Neural crest cell (in vitro differentiated cells): ENCODE measurements around the gene PRDM16. TPM values are rescaled to one million over a fixed set of nuclear protein-coding genes. Genes with fewer than 3 reads are reported as not detected.
A peak's percentile ranks its signal among the peaks of the same experiment; 100 is the strongest.

ENCODE experiments used
- DNase-seq: peaks from one replicate; pipeline ENCODE4 v3.0.0; 2021; ENCODE audit warnings: low read depth, mixed read lengths, low spot score
- H3K27ac Mint-ChIP-seq: one replicate; pipeline ENCODE4 v1.8.0; 2021; ENCODE audit warnings: mild to moderate bottlenecking, mixed read lengths; ENCODE audit not compliant: unreplicated experiment
- H3K27me3 Mint-ChIP-seq: 2 replicates; pipeline ENCODE4 v1.8.0; 2021; ENCODE audit warnings: low read depth, mild to moderate bottlenecking, mixed read lengths
- H3K36me3 Mint-ChIP-seq: 2 replicates; pipeline ENCODE4 v1.8.0; 2021; ENCODE audit warnings: low read depth, mild to moderate bottlenecking, mixed read lengths
- H3K4me1 Mint-ChIP-seq: 2 replicates; pipeline ENCODE4 v1.8.0; 2021; ENCODE audit warnings: mixed read lengths
- H3K4me3 Mint-ChIP-seq: one replicate; pipeline ENCODE4 v1.8.0; 2021; ENCODE audit warnings: mild to moderate bottlenecking, mixed read lengths
- H3K9me3 Mint-ChIP-seq: 2 replicates; pipeline ENCODE4 v1.8.0; 2021; ENCODE audit warnings: mixed read lengths
- total RNA-seq: library from RNA; stranded (reverse); gene quantifications from 2 replicates; pipeline ENCODE4 v1.2.1, GENCODE V29; 2021
- TF ChIP-seq, protein P1 (sequence below): fragments of 200-600 bp; sonication (generic); conservative IDR thresholded peaks from 2 replicates; pipeline ENCODE4 v1.5.0; 2021; ENCODE audit warnings: antibody characterized with exemption, mild to moderate bottlenecking

Gene PRDM16
- total RNA-seq, 1 donor from 2014 or later = 11.7 TPM

DNA sequence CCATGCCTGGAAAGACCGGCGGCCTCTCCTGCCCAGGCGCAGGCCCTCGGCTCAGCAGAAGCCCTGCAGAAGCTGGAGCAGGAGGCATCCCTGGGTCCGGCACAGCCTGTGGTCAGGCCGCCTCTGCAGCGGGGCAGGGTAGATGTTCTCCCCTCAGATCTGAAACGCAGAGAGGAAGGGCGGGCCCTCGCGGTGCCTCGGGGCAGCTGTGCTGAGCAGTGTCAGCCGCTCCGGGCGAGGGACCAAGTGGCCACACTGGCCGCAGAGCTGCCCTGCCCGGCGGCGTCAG lies 210.1 kb downstream of the PRDM16 start:
- Mint-ChIP-seq H3K4me3 (no peak overlapping the region), H3K36me3 (no peaks in the 10 kb centered on the region), H3K27ac (no peak overlapping the region), H3K27me3 (peaks cover 25% of the 10 kb centered on the region), H3K4me1 (peaks cover 18% of the 10 kb centered on the region), H3K9me3 (no peaks in the 10 kb centered on the region)
- TF ChIP-seq, protein P1, sequence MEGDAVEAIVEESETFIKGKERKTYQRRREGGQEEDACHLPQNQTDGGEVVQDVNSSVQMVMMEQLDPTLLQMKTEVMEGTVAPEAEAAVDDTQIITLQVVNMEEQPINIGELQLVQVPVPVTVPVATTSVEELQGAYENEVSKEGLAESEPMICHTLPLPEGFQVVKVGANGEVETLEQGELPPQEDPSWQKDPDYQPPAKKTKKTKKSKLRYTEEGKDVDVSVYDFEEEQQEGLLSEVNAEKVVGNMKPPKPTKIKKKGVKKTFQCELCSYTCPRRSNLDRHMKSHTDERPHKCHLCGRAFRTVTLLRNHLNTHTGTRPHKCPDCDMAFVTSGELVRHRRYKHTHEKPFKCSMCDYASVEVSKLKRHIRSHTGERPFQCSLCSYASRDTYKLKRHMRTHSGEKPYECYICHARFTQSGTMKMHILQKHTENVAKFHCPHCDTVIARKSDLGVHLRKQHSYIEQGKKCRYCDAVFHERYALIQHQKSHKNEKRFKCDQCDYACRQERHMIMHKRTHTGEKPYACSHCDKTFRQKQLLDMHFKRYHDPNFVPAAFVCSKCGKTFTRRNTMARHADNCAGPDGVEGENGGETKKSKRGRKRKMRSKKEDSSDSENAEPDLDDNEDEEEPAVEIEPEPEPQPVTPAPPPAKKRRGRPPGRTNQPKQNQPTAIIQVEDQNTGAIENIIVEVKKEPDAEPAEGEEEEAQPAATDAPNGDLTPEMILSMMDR = no peak
- no peak for DNase-seq

DNA sequence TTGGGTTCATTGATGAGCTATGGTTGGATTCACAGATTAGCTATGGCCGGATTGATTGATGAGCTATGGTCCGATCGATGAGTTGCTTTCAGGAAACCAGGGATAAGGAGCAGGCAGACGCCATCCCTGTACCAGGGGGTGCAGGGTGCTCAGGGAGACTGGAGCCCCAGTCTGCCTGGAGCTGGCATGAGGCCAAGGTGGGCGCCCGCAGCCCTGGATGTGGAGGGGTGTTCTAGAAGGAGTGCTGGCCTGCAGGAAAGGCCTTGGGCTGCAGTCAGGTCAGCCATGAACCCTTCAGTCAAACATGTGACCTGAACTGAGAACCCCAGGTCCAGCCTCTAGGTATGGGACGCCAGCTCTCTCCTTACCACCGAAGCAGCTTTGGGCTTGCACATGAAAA lies 212.7 kb downstream of the PRDM16 start:
- DNase-seq = no peak
- TF ChIP-seq, protein P1 = no peak
- Mint-ChIP-seq H3K9me3 (no peaks in the 10 kb centered on the region), H3K36me3 (no peaks in the 10 kb centered on the region), H3K27me3 (peaks cover 23% of the 10 kb centered on the region), H3K27ac (no peak overlapping the region), H3K4me3 (no peak overlapping the region), H3K4me1 (peaks cover 17% of the 10 kb centered on the region)

DNA sequence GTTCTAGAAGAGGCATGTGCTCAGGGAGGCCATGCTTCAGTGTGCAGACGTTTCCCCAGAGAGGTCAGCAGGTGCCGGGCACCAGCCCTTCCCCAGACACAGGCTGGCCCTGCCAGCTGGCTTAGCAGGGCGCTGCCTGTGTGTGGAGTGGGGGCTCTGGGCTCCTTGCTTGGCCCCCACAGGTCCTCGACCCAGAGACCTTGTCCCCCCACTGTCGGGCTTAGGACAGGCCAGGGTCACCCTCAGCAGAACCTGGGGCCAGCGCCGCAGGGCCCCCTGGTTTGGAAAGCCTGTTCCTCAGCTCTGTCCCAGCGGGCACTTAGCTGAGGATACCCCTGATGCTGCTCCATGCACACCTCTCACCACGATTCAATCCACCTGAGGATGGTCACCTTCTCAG lies 213.2 kb downstream of the PRDM16 start:
- DNase-seq = no peak
- peaks cover 14% of the 10 kb centered on the region for H3K4me1 Mint-ChIP-seq
- TF ChIP-seq, protein P1 = no peak
- peaks cover 21% of the 10 kb centered on the region for H3K27me3 Mint-ChIP-seq
- no peaks in the 10 kb centered on the region for H3K36me3 Mint-ChIP-seq
- H3K27ac Mint-ChIP-seq = no peak overlapping the region
- H3K4me3 Mint-ChIP-seq = no peak overlapping the region
- H3K9me3 Mint-ChIP-seq = no peaks in the 10 kb centered on the region

DNA sequence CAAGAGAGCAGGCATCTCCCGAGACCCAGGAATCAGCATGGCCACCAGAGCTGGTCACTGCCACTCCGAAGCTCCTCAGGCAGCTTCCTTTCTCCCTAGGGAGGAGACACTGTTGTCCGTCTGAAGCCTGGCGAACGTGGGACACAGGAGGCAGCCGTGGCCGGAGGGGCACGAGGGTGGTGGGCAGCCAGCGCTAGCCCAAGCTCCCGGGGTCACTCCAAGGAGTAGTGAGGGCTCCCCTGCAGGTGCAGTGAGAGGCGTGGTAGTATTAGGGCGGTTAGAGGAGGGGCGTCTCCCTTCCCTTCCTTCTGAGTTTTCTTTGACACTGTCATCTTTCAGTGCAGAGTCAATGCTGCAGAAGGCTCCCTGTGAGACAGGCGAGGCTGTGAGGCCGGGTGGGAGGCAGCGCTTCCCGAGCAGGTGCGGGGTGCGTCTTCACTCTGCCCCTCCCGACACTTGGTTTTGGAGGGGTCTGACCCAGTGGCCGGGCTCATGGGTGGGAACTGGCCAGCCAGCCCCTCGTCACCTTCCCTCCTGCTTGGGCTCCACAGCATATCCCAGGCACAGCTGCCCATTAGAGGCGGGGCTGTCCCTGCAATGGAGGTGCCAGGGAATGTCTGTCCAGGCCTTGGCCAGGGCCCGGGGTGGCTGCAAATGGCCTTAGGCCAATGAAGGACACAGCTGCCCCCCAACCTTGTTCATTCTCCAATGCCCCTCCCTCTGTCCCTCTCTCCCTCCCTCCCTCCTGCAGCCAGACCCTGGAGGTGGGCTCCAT lies 213.8 kb downstream of the PRDM16 start:
- TF ChIP-seq, protein P1 = no peak
- Mint-ChIP-seq H3K27me3 (peaks cover 21% of the 10 kb centered on the region), H3K36me3 (no peaks in the 10 kb centered on the region), H3K4me3 (no peak overlapping the region), H3K27ac (no peak overlapping the region), H3K4me1 (peaks cover 14% of the 10 kb centered on the region), H3K9me3 (no peaks in the 10 kb centered on the region)
- no peak for DNase-seq

DNA sequence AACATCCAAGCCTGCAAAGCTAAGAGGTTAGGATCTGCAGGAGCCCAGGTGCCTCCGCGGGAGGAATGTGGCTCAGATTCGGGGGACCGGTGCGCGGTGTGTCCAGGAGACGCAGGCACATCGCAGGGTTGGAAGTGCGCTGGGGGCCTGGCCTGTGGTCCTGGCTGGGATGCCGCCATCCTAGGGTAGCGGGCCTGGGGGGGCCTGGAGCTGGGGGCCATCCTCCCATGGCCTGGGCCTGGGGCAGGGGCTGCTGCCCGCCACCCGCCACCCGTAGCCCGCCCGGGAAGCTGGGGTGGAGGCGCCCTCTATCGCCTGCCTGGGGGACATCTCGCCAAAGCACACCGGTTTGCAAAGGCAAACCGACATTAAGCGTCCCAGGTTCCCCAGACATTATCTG lies 214.8 kb downstream of the PRDM16 start:
- Mint-ChIP-seq H3K9me3 (no peaks in the 10 kb centered on the region), H3K27me3 (peaks cover 21% of the 10 kb centered on the region), H3K4me1 (peaks cover 14% of the 10 kb centered on the region), H3K4me3 (no peak overlapping the region), H3K27ac (no peak overlapping the region), H3K36me3 (no peaks in the 10 kb centered on the region)
- peak; percentile 55 for DNase-seq
- TF ChIP-seq, protein P1 = peak; percentile 71
